Posterior vena cava (tissue), 2 donors: Measurements from ENCODE around the gene PDPN. TPM values are rescaled to one million over a fixed set of nuclear protein-coding genes. Genes with fewer than 3 reads are reported as not detected.

Experiments used
- DNase-seq: peaks from one replicate; pipeline ENCODE4 v3.0.0-alpha.2; 2020; ENCODE audit warnings: low spot score
- intact Hi-C, 2 donors: fragments of 100-400 bp; cut with DNase I; formaldehyde crosslinking; loops; one replicate each; pipeline versions ENCODE4 v1.14.1 to v1.14.2; 2022 to 2023
- total RNA-seq, 2 donors: library from RNA; stranded (reverse); fragmentation: NEBNext Ultra II Directional; extraction: Animal tissue kit (Norgen Biotek cat#: 25700); gene quantifications; one replicate each; pipeline ENCODE4 v1.2.1, GENCODE V29; 2021
- donor health status: DM: yes; HTN: yes; CAD: no.
- donor health status: DM: yes; HTN: yes; CAD: no.

The PDPN gene
- total RNA-seq, 2 donors from 2014 or later: 28.5 to 40.9 TPM

- no peak for DNase-seq
- intact Hi-C loops: loop anchor here (5.0 to 10.0 kb wide), 2 partner anchors 153 to 301 kb away; no protein-coding TSS in a partner anchor
Measured at GRCh38 chr1:13661539-13661938, 77.9 kb downstream of the PDPN start.

GRCh38 chr1:13662493-13662892, 78.9 kb downstream of the PDPN start:
- intact Hi-C loops: loop anchor here (5.0 to 10.0 kb wide), 2 partner anchors 152 to 300 kb away; no protein-coding TSS in a partner anchor
- no peak for DNase-seq

- intact Hi-C loops: loop anchor here (2.0 to 10.0 kb wide), 3 partner anchors 151 to 298 kb away; no protein-coding TSS in a partner anchor
- DNase-seq: no peak
Measured at GRCh38 chr1:13663969-13664368, 80.3 kb downstream of the PDPN start.

- no peak for DNase-seq
- intact Hi-C loops: loop anchor here (2.0 to 10.0 kb wide), 3 partner anchors 150 to 298 kb away; no protein-coding TSS in a partner anchor
Measured at GRCh38 chr1:13664451-13664850, 80.8 kb downstream of the PDPN start.

- DNase-seq: no peak
- intact Hi-C loops: loop anchor here in 1 of 2 donors (10.0 kb wide), 1 partner anchor 148 kb away; no protein-coding TSS in a partner anchor
Measured at GRCh38 chr1:13666317-13666716, 82.7 kb downstream of the PDPN start.

Other genes with a start within 250 kb of the PDPN start
- gene PRAMEF14, start 236.7 kb upstream of the PDPN start, total RNA-seq: not detected
- gene PRAMEF19, start 211.9 kb upstream of the PDPN start, total RNA-seq: not detected
- gene PRAMEF17, start 194.2 kb upstream of the PDPN start, total RNA-seq: not detected
- not detected for gene PRAMEF20, start 173.4 kb upstream of the PDPN start, total RNA-seq
- not detected for gene LRRC38, start 69.8 kb upstream of the PDPN start, total RNA-seq
- 10 to 100 TPM; 41.7 to 46.3 TPM for gene PRDM2, start 116.4 kb downstream of the PDPN start, total RNA-seq